Loucy (cell line): Measurements from ENCODE around the gene PELO.
A peak's percentile ranks its signal among the peaks of the same experiment; 100 is the strongest.

ENCODE experiments used
- H2AFZ ChIP-seq: fragments of 200-600 bp; sonication (generic); 2 replicates; pipeline ENCODE4 v1.6.0; 2016; ENCODE audit warnings: antibody characterized with exemption, mild to moderate bottlenecking, low read length, moderate library complexity
- H3F3A ChIP-seq: fragments of 200-600 bp; 2 replicates; pipeline ENCODE4 v1.6.0; 2016; ENCODE audit warnings: antibody characterized with exemption, low read depth, mild to moderate bottlenecking
- H3K27me3 ChIP-seq: fragments of 200-600 bp; sonication (generic); 2 replicates; pipeline ENCODE4 v1.6.1; 2014; ENCODE audit warnings: low read length, mild to moderate bottlenecking; ENCODE audit not compliant: insufficient read depth, poor library complexity, severe bottlenecking
- H3K36me3 ChIP-seq: fragments of 200-600 bp; sonication (generic); 2 replicates; pipeline ENCODE4 v1.6.1; 2016; ENCODE audit warnings: low read length; ENCODE audit not compliant: insufficient read depth
- H3K4me1 ChIP-seq: fragments of 200-600 bp; sonication (generic); 2 replicates; pipeline ENCODE4 v1.5.1; 2014; ENCODE audit warnings: low read length, mild to moderate bottlenecking; ENCODE audit not compliant: insufficient read depth, poor library complexity, severe bottlenecking
- H3K4me2 ChIP-seq: fragments of 200-600 bp; sonication (generic); 2 replicates; pipeline ENCODE4 v1.6.0; 2014; ENCODE audit warnings: antibody characterized with exemption, low read length, low read depth, mild to moderate bottlenecking; ENCODE audit not compliant: poor library complexity, severe bottlenecking
- H3K4me3 ChIP-seq: fragments of 200-600 bp; sonication (generic); 2 replicates; pipeline ENCODE4 v1.5.1; 2014; ENCODE audit warnings: low read length, mild to moderate bottlenecking, mixed read lengths; ENCODE audit not compliant: poor library complexity, severe bottlenecking
- H3K79me2 ChIP-seq: fragments of 200-600 bp; sonication (generic); 2 replicates; pipeline ENCODE4 v1.6.1; 2014; ENCODE audit warnings: low read length; ENCODE audit not compliant: insufficient read depth
- H3K9ac ChIP-seq: fragments of 200-600 bp; sonication (generic); 2 replicates; pipeline ENCODE4 v1.6.0; 2014; ENCODE audit warnings: mild to moderate bottlenecking, low read depth, low read length, moderate library complexity; ENCODE audit not compliant: poor library complexity, severe bottlenecking
- H3K9me2 ChIP-seq: fragments of 200-600 bp; sonication (generic); replicated peaks from 2 replicates; pipeline ENCODE4 v1.6.1; 2016; ENCODE audit warnings: low read depth, low read length, mixed read lengths
- H3K9me3 ChIP-seq: fragments of 200-600 bp; sonication (generic); 2 replicates; pipeline ENCODE4 v1.6.1; 2014; ENCODE audit warnings: mild to moderate bottlenecking, antibody characterized with exemption, low read length, low read depth; ENCODE audit not compliant: insufficient read depth
- H4K20me1 ChIP-seq: fragments of 200-600 bp; sonication (generic); 2 replicates; pipeline ENCODE4 v1.6.0; 2014; ENCODE audit warnings: antibody characterized with exemption, low read length, mild to moderate bottlenecking; ENCODE audit not compliant: insufficient read depth, poor library complexity, severe bottlenecking
- EZH2phosphoT487 ChIP-seq: fragments of 200-600 bp; IDR thresholded peaks from 2 replicates; pipeline ENCODE4 v1.6.1; 2018; ENCODE audit warnings: antibody characterized with exemption, mild to moderate bottlenecking, moderate library complexity, borderline replicate concordance
- TF ChIP-seq, protein P1 (sequence below): fragments of 200-600 bp; sonication (generic); conservative IDR thresholded peaks from 2 replicates; pipeline ENCODE4 v1.5.1; 2014; ENCODE audit warnings: mild to moderate bottlenecking, antibody characterized with exemption, low read length

PELO gene

DNA sequence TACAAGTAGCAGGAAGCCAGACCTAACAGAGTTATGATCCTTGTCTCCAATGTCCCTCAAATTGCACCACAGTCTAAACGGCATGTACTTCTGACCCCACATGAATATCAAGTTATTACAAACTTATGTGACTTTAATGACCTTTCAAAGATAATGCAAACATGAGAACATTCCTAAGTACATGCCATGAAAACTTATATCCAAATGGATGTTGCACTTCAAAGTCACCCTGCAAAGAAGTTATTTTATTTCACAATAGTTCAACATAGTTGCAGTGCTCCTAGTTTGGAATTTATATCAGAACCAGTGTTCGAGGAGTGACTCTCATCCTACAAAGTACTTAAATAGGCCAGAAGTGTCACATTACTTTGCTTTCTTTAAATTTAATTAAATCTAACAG lies 41.2 kb upstream of the PELO start:
- H3K4me3 ChIP-seq = no peak overlapping the region
- H3F3A ChIP-seq = no peaks in the 10 kb centered on the region
- peaks cover 41% of the 10 kb centered on the region for H3K4me1 ChIP-seq
- H3K27me3 ChIP-seq = no peaks in the 10 kb centered on the region
- H2AFZ ChIP-seq = peak overlapping the region; percentile 31; the same call in 1 of the 2 replicates
- H3K9me3 ChIP-seq = no peaks in the 10 kb centered on the region
- no peaks in the 10 kb centered on the region for H3K9me2 ChIP-seq
- no peak overlapping the region for H3K9ac ChIP-seq
- TF ChIP-seq, protein P1, sequence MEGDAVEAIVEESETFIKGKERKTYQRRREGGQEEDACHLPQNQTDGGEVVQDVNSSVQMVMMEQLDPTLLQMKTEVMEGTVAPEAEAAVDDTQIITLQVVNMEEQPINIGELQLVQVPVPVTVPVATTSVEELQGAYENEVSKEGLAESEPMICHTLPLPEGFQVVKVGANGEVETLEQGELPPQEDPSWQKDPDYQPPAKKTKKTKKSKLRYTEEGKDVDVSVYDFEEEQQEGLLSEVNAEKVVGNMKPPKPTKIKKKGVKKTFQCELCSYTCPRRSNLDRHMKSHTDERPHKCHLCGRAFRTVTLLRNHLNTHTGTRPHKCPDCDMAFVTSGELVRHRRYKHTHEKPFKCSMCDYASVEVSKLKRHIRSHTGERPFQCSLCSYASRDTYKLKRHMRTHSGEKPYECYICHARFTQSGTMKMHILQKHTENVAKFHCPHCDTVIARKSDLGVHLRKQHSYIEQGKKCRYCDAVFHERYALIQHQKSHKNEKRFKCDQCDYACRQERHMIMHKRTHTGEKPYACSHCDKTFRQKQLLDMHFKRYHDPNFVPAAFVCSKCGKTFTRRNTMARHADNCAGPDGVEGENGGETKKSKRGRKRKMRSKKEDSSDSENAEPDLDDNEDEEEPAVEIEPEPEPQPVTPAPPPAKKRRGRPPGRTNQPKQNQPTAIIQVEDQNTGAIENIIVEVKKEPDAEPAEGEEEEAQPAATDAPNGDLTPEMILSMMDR = no peak
- TF ChIP-seq EZH2phosphoT487 = no peak
- H3K36me3 ChIP-seq = no peaks in the 10 kb centered on the region
- no peaks in the 10 kb centered on the region for H3K79me2 ChIP-seq
- H3K4me2 ChIP-seq = no peak overlapping the region
- H4K20me1 ChIP-seq = no peaks in the 10 kb centered on the region

DNA sequence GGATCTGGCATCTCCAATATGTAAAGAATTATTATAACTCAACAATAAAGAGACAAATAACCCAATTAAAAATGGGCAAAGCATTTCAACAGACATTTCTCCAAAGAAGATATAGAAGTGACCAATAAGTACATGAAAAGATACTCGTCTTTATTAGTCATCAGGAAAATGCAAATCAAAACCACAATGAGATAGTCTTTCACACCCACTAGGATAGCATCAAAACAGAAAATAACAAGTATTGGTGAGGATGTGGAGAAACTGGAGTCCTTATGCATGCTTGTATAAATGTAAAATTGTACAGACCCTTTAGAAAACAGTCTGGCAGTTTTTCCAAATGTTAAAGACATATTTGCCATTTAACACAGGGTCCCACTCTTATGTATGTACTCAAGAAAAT lies 39.1 kb upstream of the PELO start:
- H3K4me2 ChIP-seq = no peak overlapping the region
- H3K9me3 ChIP-seq = no peaks in the 10 kb centered on the region
- H2AFZ ChIP-seq = no peak overlapping the region
- TF ChIP-seq EZH2phosphoT487 = no peak
- H3K36me3 ChIP-seq = no peaks in the 10 kb centered on the region
- H3K27me3 ChIP-seq = no peaks in the 10 kb centered on the region
- no peak overlapping the region for H3K9ac ChIP-seq
- H3K4me1 ChIP-seq = peaks cover 22% of the 10 kb centered on the region
- no peak overlapping the region for H3K4me3 ChIP-seq
- no peaks in the 10 kb centered on the region for H4K20me1 ChIP-seq
- H3K79me2 ChIP-seq = no peaks in the 10 kb centered on the region
- no peaks in the 10 kb centered on the region for H3K9me2 ChIP-seq
- H3F3A ChIP-seq = no peaks in the 10 kb centered on the region

DNA sequence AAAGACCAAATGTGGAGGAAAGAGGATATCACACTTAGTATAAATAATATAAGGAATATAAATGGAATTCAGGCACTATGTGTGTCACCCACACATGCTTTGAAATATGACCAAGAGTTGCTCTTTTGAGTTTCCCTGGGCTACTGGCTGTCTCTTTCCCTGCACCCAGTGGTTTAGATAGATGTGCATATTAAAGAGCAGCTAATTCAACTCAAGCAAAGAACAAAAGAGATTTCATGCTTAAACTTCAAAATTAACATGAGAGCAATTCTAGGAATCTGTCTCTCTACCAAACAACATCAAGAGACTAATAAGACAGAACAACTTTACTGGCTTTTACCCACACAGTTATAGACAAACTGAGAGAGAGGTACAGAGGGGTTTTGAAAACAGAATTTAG lies 38.0 kb upstream of the PELO start:
- H4K20me1 ChIP-seq = no peaks in the 10 kb centered on the region
- TF ChIP-seq EZH2phosphoT487 = no peak
- TF ChIP-seq, protein P1 = no peak
- H3K4me2 ChIP-seq = no peak overlapping the region
- H2AFZ ChIP-seq = no peak overlapping the region
- H3K79me2 ChIP-seq = no peaks in the 10 kb centered on the region
- no peaks in the 10 kb centered on the region for H3K27me3 ChIP-seq
- H3K36me3 ChIP-seq = no peaks in the 10 kb centered on the region
- no peak overlapping the region for H3K4me3 ChIP-seq
- no peak overlapping the region for H3K9ac ChIP-seq
- no peaks in the 10 kb centered on the region for H3F3A ChIP-seq
- H3K9me3 ChIP-seq = no peaks in the 10 kb centered on the region
- H3K4me1 ChIP-seq = peaks cover 11% of the 10 kb centered on the region
- no peaks in the 10 kb centered on the region for H3K9me2 ChIP-seq

DNA sequence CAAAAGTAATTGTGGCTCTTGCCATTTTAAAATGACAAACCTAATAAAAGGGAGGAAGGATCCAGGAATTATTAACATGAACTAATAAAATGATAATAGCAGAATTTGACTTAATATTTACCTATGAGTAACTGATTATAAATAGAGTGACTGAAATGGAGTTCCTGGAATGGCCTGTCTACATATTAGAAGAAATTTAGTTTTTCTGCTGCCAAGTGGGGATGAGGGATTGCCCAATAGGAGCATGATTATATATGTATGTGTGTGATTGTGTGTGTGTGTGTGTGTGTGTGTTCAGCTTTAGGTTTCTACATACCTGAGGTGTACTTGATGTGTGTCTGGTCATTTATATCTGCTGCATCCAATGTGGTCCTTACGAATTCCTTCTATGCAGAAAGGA lies 36.6 kb upstream of the PELO start:
- Histone ChIP-seq H3F3A (no peaks in the 10 kb centered on the region), H4K20me1 (no peaks in the 10 kb centered on the region), H2AFZ (no peak overlapping the region), H3K4me3 (no peak overlapping the region), H3K9ac (no peak overlapping the region), H3K27me3 (no peaks in the 10 kb centered on the region), H3K79me2 (no peaks in the 10 kb centered on the region), H3K4me1 (peaks cover 6% of the 10 kb centered on the region), H3K36me3 (no peaks in the 10 kb centered on the region), H3K9me2 (no peaks in the 10 kb centered on the region), H3K4me2 (no peak overlapping the region), H3K9me3 (no peaks in the 10 kb centered on the region)
- TF ChIP-seq EZH2phosphoT487 = no peak
- TF ChIP-seq, protein P1 = no peak
